Keratinocyte (primary cell): ENCODE data around the gene YWHAE.

Source experiments
- CTCF ChIP-seq, 3 experiments: IDR thresholded peaks in 1 of 3; conservative IDR thresholded peaks in 1 of 3; optimal IDR thresholded peaks in 1 of 3; 2 replicates in 2 of 3; 3 replicates in 1 of 3; pipeline versions ENCODE3 to v1.5.1; 2011; ENCODE audit warnings: low read length in 3 of 3, mild to moderate bottlenecking in 3 of 3, moderate library complexity in 2 of 3, control low read depth in 1 of 3, inconsistent platforms in 1 of 3; ENCODE audit not compliant: insufficient read depth in 2 of 3; ENCODE audit errors: extremely low read depth in 1 of 3
- EZH2 ChIP-seq: IDR thresholded peaks from one replicate; pipeline ENCODE4 v1.6.1; 2012; ENCODE audit warnings: inconsistent platforms, mild to moderate bottlenecking, low read length, moderate library complexity

GRCh38 chr17:1302761-1303160 lies 97.3 kb downstream of the YWHAE start:
- no peak for TF ChIP-seq CTCF (optimal IDR thresholded peaks at IDR 0.05 in 1 of 3, IDR thresholded peaks at IDR 0.05 in 1 of 3, conservative IDR thresholded peaks at IDR 0.05 in 1 of 3; ENCODE audit: extremely low read depth in 1 of 3, insufficient read depth in 2 of 3, low read length in 3 of 3)
- TF ChIP-seq EZH2: no peak
